Measurements from ENCODE around the gene C11orf58. TPM values are rescaled to one million over a fixed set of nuclear protein-coding genes. Genes with fewer than 3 reads are reported as not detected.

The C11orf58 gene
- total RNA-seq, 1 donor from 2014 or later = 154 TPM

DNA sequence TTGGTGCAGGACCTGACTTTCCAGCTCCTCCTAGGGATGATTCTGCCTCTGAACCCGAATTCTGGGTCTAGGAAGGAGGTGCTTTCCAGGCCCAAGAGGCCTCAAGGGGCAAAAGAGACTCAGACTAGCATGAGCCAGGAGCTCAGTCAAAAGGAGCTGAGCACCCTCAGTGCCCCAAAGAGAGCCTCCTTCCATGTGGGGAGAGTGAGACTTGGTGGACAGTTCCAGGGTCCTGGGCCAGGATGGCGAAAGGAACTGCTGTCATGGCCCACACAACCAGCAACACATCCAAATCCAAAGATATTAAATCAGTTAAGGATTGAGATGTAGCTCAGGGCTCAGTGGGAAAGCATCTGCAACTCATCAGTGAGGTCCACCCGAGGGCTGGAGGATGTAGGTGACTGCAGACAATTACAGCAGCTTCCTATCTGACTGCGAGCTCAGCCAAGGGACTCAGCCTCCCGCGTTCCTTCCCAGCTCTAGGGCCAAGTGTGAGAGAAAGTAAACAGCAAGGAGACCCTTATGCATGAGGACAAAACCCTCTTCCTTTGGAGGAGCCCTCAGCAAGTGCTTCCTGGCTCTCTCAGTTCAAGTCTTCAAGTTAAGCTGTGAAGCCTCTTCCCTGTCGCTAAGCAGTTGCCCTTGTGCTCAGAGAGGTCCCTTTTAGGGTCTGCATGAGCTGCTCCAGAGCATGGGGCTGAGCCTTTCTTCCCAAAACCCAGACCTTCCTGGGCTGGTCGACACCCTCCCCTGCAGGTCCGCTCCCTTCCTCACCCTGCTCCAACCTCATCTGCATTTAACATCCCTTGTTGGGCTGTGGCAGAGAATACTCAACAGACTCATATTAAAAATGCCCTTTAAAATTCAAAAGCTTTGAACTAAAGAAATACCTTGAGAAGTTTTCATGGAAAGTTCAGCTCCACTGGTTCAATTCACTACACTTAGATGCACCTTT is 35.8 kb downstream of the C11orf58 start:
- no peak for DNase-seq (ENCODE audit: low spot score in 2 of 2, unreplicated experiment in 2 of 2)
- no peak overlapping the region for H3K27ac Mint-ChIP-seq
- no peaks in the 10 kb centered on the region for H3K27me3 Mint-ChIP-seq (ENCODE audit: low read depth)
- peaks cover 2% of the 10 kb centered on the region for H3K36me3 Mint-ChIP-seq
- H3K9me3 Mint-ChIP-seq = no peaks in the 10 kb centered on the region
- TF ChIP-seq, protein P1, sequence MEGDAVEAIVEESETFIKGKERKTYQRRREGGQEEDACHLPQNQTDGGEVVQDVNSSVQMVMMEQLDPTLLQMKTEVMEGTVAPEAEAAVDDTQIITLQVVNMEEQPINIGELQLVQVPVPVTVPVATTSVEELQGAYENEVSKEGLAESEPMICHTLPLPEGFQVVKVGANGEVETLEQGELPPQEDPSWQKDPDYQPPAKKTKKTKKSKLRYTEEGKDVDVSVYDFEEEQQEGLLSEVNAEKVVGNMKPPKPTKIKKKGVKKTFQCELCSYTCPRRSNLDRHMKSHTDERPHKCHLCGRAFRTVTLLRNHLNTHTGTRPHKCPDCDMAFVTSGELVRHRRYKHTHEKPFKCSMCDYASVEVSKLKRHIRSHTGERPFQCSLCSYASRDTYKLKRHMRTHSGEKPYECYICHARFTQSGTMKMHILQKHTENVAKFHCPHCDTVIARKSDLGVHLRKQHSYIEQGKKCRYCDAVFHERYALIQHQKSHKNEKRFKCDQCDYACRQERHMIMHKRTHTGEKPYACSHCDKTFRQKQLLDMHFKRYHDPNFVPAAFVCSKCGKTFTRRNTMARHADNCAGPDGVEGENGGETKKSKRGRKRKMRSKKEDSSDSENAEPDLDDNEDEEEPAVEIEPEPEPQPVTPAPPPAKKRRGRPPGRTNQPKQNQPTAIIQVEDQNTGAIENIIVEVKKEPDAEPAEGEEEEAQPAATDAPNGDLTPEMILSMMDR (IDR thresholded peaks at IDR 0.05; ENCODE audit: unreplicated experiment) = no peak
- H3K4me3 Mint-ChIP-seq = no peak overlapping the region
- H3K4me1 Mint-ChIP-seq = peaks cover 5% of the 10 kb centered on the region

DNA sequence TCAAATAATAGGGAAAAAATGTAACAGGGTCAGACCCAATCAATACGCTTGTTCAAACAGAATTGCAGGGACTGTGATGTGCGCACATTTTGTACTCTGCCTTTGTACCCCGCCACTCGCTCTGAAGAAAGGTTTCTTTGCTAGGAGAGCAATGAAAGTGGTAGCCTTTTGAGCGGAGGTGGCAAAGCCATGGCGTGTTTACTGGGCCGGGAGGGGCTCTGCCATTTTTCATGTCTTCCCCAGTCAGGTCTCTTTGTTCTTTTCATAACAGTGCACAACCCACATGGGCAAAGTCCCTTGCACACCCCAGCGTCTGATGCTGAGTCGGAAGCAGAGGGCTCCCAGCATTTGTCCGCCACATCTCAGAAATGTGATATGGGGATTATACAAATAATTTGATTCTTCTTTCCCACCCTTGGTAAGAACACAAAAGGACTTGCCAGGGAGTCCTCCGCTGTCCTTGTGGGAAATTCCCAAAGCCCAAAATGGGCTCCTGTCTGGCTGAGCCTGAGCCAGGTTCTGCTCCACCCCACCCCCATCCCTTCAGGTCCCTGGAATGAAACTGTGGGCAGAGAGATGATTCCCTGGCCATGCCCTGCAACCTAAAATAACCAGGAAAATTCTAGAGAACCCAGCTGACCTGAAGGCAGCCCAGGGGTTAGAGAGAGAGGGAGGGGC is 36.6 kb downstream of the C11orf58 start:
- no peaks in the 10 kb centered on the region for H3K9me3 Mint-ChIP-seq
- TF ChIP-seq, protein P1 (IDR thresholded peaks at IDR 0.05; ENCODE audit: unreplicated experiment) = no peak
- no peak overlapping the region for H3K27ac Mint-ChIP-seq
- no peak for DNase-seq (ENCODE audit: low spot score in 2 of 2, unreplicated experiment in 2 of 2)
- peaks cover 5% of the 10 kb centered on the region for H3K4me1 Mint-ChIP-seq
- no peak overlapping the region for H3K4me3 Mint-ChIP-seq
- H3K27me3 Mint-ChIP-seq (ENCODE audit: low read depth) = no peaks in the 10 kb centered on the region
- peaks cover 2% of the 10 kb centered on the region for H3K36me3 Mint-ChIP-seq

DNA sequence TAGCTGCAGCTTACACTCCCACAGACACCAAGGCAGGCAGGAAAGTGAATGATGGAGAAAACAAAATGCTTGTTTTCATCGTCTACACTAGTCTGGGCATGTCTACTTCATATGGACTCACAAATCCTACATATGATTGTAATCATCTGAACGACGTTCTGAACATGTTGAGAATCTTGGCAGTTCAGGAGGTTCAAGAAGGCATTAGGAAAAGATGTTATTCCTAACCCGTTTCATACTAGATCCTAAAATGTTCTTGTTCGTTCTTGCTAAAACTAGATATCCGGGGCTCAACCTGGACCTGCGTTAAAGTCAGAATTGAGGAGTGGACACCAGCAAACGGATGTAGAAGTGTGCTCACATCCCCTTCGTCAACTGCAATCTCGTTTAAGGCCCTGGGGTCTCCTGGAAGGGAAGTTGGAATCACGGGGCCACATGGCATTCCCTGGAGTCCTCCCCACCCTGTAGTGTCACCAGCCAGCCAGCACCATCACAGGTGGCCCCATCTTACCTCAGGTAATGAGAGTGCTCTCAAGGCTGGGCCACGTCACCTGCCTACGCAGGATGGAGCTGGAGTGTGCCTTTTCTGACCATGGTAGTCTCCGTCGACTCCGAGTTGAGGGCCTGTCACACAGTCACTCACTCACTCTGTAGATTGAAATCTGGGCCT is 37.3 kb downstream of the C11orf58 start:
- no peak for DNase-seq (ENCODE audit: low spot score in 2 of 2, unreplicated experiment in 2 of 2)
- TF ChIP-seq, protein P1 (IDR thresholded peaks at IDR 0.05; ENCODE audit: unreplicated experiment) = no peak
- Mint-ChIP-seq H3K9me3 (no peaks in the 10 kb centered on the region), H3K4me3 (no peak overlapping the region), H3K27me3 (ENCODE audit: low read depth) (no peaks in the 10 kb centered on the region), H3K27ac (no peak overlapping the region), H3K36me3 (peaks cover 2% of the 10 kb centered on the region), H3K4me1 (peaks cover 5% of the 10 kb centered on the region)

DNA sequence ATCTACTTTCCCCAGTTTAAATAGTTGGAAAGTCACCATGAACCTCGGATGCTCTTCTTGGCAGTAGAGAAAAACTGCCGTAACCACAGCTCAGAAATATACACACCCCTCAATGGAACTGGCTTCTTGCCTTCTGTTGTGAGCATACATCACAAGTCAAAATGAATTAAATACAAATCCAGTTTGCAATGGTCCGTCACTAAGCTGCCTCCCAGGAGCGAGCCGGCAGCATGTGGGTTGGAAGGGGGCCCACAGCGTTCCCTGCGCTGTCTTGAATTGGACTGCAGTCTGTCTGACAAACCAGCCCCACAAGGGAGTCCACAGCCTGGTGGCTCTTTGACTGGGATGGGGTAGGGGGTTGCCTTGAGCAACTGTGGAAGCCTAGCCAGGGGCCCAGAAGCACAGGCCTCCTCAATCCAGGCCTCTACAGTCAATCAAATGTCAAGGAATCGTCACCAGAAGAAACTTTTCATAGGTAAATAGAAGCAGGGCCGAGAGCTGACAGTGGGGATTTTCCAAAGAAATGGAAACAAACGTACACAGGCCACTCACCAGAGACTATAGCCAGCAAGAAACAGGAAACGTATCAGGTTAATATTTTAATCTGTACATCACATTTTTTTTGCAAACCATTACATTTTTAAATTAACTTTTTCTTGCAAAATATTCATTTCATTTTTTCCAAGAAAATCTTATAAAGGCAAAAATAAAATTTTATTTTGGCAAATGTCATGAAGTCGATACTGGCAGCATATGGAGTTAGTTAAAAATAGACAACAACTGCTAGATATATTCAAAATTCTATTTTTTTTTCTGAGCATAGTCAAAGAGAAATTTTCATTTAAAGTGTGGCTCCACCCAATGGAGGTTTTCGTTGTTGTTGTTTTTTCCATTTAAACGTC is 38.5 kb downstream of the C11orf58 start:
- Mint-ChIP-seq H3K4me1 (peaks cover 8% of the 10 kb centered on the region), H3K4me3 (no peak overlapping the region), H3K9me3 (no peaks in the 10 kb centered on the region), H3K36me3 (peaks cover 2% of the 10 kb centered on the region), H3K27ac (no peak overlapping the region), H3K27me3 (ENCODE audit: low read depth) (no peaks in the 10 kb centered on the region)
- no peak for DNase-seq (ENCODE audit: low spot score in 2 of 2, unreplicated experiment in 2 of 2)
- TF ChIP-seq, protein P1 (IDR thresholded peaks at IDR 0.05; ENCODE audit: unreplicated experiment) = no peak

DNA sequence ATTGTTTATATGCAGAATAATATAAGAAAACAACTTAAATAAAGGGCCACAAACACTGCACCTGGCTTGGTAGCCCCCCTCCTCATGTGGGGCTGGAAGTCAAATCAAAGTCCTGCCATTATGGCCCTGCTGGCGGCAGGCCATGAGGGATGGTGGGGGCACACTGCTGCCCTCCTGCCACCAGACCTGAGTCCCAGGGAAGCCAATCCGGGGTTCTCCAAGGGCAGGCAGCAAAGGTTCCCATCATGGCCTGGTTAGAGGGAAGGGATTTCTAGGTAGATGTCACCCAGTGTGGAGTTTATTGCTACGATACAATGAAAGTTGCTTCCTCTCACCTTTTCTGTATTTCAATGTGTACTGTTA is 39.1 kb downstream of the C11orf58 start:
- H3K27ac Mint-ChIP-seq = no peak overlapping the region
- H3K9me3 Mint-ChIP-seq = no peaks in the 10 kb centered on the region
- H3K36me3 Mint-ChIP-seq = peaks cover 2% of the 10 kb centered on the region
- H3K27me3 Mint-ChIP-seq (ENCODE audit: low read depth) = no peaks in the 10 kb centered on the region
- DNase-seq (ENCODE audit: low spot score in 2 of 2, unreplicated experiment in 2 of 2) = no peak
- H3K4me3 Mint-ChIP-seq = no peak overlapping the region
- TF ChIP-seq, protein P1 (IDR thresholded peaks at IDR 0.05; ENCODE audit: unreplicated experiment) = no peak
- H3K4me1 Mint-ChIP-seq = peaks cover 11% of the 10 kb centered on the region

Data from mesothelial cell of epicardium (in vitro differentiated cells).